Measurements from ENCODE around the gene AP3D1.

DNA sequence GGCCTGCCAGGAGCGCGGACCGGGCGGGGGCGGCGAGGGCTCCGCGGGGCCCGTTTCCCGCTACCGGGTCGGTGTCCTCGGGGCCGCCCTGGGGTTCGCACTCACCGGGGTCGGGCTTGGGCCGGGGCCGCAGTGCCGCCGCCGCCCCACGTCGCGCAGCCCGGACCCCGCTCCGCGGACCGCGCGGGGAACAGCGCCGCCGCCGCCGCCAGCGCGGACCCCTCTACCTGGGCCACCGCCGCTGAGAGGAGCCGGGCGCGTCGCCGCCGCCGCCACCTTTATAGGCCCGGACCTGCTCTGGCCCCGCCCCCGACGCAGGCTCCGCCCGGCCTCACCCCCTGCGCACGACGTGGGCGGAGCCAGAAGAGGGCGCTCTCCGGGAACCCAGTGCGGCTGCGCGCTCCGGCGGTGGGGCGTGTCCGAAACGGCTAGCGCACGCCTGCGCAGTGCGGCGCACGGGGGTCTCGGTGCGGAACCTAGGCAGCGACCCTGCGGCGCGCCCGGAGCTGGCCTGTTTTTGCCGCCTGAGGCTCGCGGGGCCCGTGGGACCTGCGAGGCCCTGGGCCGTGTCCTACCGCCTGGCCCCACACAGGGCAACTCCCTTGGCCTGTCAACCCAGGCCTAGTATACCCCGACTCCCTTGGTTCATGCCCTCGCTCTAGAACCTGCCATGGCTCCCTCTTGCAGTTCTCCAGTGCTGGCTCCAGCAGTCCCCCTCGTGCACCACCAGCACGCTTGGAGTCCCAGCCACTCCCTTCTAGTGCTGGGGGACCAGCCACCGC is 100.2 kb downstream of the AP3D1 start, which contains the start of gene MKNK2:
- TF ChIP-seq GATA2 (IDR thresholded peaks at IDR 0.05; ENCODE audit: low read depth, low read length) (no peak), GATA3 (IDR thresholded peaks at IDR 0.05; ENCODE audit: low read depth, low read length) (no peak)

Data from SH-SY5Y (cell line).